ENCODE data around the gene CAMK4. TPM values are rescaled to one million over a fixed set of nuclear protein-coding genes. Genes with fewer than 3 reads are reported as not detected.
"Not testable (repeated sequence)": the region's sequence is repeated elsewhere in the genome, so short reads cannot be mapped to it uniquely, and the experiment has no call there.

The CAMK4 gene
- total RNA-seq, 4 donors from 2014 or later: 0.66 to 5.5 (median 2.8) TPM

- DNase-seq (ENCODE audit: low spot score in 2 of 2): no peak
- H3K36me3 ChIP-seq: no peaks in the 10 kb centered on the region
- WGBS, 2 donors: 56 to 69% methylated on average over 3 of the region's 3 CpGs
These were observed 124.6 kb downstream of the CAMK4 start for GRCh38 chr5:111348661-111349329.

DNA sequence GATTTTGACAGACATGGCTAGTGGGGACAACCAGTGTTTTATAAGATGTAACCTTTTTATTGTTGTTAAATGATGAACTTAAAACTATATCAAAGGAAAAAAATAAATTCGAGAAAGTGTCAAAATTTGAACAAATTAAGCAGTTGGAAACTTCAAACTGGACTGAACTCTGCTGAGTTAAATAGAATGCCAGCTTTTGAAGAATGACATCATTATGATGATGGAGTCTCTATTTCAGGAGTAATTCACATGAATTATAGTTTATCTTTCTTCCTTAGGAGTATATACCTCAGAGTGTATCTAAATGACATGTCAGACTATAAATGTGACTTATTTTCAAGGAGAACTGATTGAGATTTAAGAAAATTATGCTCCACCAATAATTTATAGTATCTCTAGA, 125.2 kb downstream of the CAMK4 start:
- WGBS, 2 donors: 82 to 90% methylated on average over 1 of the region's 1 CpG
- Histone ChIP-seq H3K4me3 (no peak overlapping the region), H3K4me1 (no peaks in the 10 kb centered on the region), H3K36me3 (no peaks in the 10 kb centered on the region), H3K27ac (no peak overlapping the region), H3K9me3 (no peaks in the 10 kb centered on the region), H3K27me3 (no peaks in the 10 kb centered on the region)
- TF ChIP-seq EP300 (IDR thresholded peaks at IDR 0.05) (no peak), CTCF (IDR thresholded peaks at IDR 0.05) (no peak), POLR2A (IDR thresholded peaks at IDR 0.05) (no peak)
- DNase-seq (ENCODE audit: low spot score in 2 of 2): no peak

More at GRCh38 chr5:111348661-111349329, 124.6 kb downstream of the CAMK4 start:
- Histone ChIP-seq H3K4me3 (no peak overlapping the region), H3K4me1 (no peaks in the 10 kb centered on the region), H3K27me3 (no peaks in the 10 kb centered on the region), H3K9me3 (no peaks in the 10 kb centered on the region), H3K27ac (no peak overlapping the region)
- TF ChIP-seq POLR2A (IDR thresholded peaks at IDR 0.05) (no peak), EP300 (IDR thresholded peaks at IDR 0.05) (no peak), CTCF (IDR thresholded peaks at IDR 0.05) (no peak)

GRCh38 chr5:111353035-111353434, 128.9 kb downstream of the CAMK4 start:
- H3K9me3 ChIP-seq: no peaks in the 10 kb centered on the region
- H3K4me3 ChIP-seq: no peak overlapping the region
- no peaks in the 10 kb centered on the region for H3K4me1 ChIP-seq
- DNase-seq (ENCODE audit: low spot score in 2 of 2): no peak
- WGBS, 2 donors: 84 to 93% methylated on average over 3 of the region's 3 CpGs
- H3K27me3 ChIP-seq: no peaks in the 10 kb centered on the region
- TF ChIP-seq CTCF (IDR thresholded peaks at IDR 0.05) (no peak), EP300 (IDR thresholded peaks at IDR 0.05) (no peak), POLR2A (IDR thresholded peaks at IDR 0.05) (no peak)
- no peaks in the 10 kb centered on the region for H3K36me3 ChIP-seq
- H3K27ac ChIP-seq: no peak overlapping the region

GRCh38 chr5:111358726-111359125, 134.5 kb downstream of the CAMK4 start:
- WGBS, 2 donors: 3 to 63% methylated on average over 1 of the region's 1 CpG
- not testable (repeated sequence) for H3K27ac ChIP-seq; H3K9me3 ChIP-seq; H3K4me3 ChIP-seq; H3K27me3 ChIP-seq; H3K4me1 ChIP-seq; H3K36me3 ChIP-seq; DNase-seq (ENCODE audit: low spot score in 2 of 2)

DNA sequence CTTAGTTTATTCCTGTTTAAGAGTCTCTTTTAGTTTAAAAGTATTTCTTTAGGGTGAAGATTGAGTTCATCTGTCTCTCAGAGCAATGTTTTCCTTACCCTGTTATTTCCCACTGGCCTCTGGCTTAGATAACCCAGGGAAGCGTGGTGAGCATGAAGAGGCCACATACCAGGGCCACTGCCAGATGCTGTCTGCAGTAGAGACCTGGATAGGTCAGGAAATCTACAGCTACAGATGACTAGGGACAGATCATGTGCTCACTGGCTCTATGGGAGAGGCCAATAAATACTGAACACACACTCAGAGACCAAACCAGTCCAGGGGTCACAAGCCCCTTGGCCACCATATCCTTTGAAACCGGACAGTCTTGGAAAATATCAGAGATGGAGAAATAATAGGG, 136.0 kb downstream of the CAMK4 start:
- WGBS, 2 donors: 62 to 74% methylated on average over 2 of the region's 2 CpGs
- Histone ChIP-seq H3K9me3 (no peaks in the 10 kb centered on the region), H3K36me3 (no peaks in the 10 kb centered on the region), H3K4me1 (no peaks in the 10 kb centered on the region), H3K27me3 (no peaks in the 10 kb centered on the region), H3K4me3 (no peak overlapping the region), H3K27ac (no peak overlapping the region)
- no peak for DNase-seq (ENCODE audit: low spot score in 2 of 2)
- TF ChIP-seq CTCF (IDR thresholded peaks at IDR 0.05) (no peak), EP300 (IDR thresholded peaks at IDR 0.05) (no peak), POLR2A (IDR thresholded peaks at IDR 0.05) (no peak)

DNA sequence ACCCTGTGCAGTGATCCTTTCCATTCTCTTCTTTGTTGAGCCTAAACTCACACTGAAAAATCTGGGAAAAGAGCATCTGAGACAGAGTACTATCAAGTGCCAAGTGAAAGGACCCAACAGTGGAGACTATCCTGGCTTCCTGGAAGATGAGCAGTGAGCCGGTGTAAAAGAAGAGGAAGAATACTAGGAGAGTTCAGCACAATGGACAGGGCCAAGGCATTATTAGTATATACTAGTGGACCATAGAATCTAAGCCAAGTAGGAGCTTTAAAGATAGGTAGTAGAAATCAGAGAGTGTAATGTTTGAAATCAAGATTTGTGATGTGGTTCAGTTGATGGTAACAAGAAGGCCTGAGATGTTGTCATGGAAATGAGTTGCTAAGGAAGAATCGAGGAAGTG, 140.8 kb downstream of the CAMK4 start:
- no peak overlapping the region for H3K27ac ChIP-seq
- H3K27me3 ChIP-seq: no peaks in the 10 kb centered on the region
- no peak for TF ChIP-seq POLR2A (IDR thresholded peaks at IDR 0.05)
- no peak for TF ChIP-seq EP300 (IDR thresholded peaks at IDR 0.05)
- TF ChIP-seq CTCF (IDR thresholded peaks at IDR 0.05): no peak
- H3K9me3 ChIP-seq: no peaks in the 10 kb centered on the region
- 84 to 85% methylated on average over 2 of the region's 2 CpGs for WGBS, 2 donors
- DNase-seq (ENCODE audit: low spot score in 2 of 2): no peak
- H3K36me3 ChIP-seq: no peaks in the 10 kb centered on the region
- H3K4me3 ChIP-seq: no peak overlapping the region
- H3K4me1 ChIP-seq: no peaks in the 10 kb centered on the region

All from tibial nerve (tissue), 4 donors.